Esophagus muscularis mucosa (tissue), 4 donors: ENCODE results near the gene DNAH9. TPM values are rescaled to one million over a fixed set of nuclear protein-coding genes. Genes with fewer than 3 reads are reported as not detected.

Experiments
- DNase-seq: peaks from one replicate; pipeline ENCODE4 v3.0.0-alpha.2; 2017; ENCODE audit errors: extremely low spot score
- H3K27ac ChIP-seq, 4 donors: fragments of 200-600 bp; sonication (generic); replicated peaks in 1 of 4; 1 replicate in 3 of 4; 2 replicates in 1 of 4; pipeline ENCODE4 v1.5.1; 2016 to 2019; ENCODE audit warnings: mild to moderate bottlenecking in 1 of 4
- H3K27me3 ChIP-seq, 4 donors: fragments of 200-600 bp; sonication (generic); one replicate each; pipeline versions ENCODE4 v1.5.1 to v1.6.0; 2016 to 2019
- H3K36me3 ChIP-seq, 4 donors: fragments of 200-600 bp; sonication (generic); one replicate each; pipeline ENCODE4 v1.5.1; 2016 to 2019
- H3K4me1 ChIP-seq, 4 donors: fragments of 200-600 bp; sonication (generic); one replicate each; pipeline ENCODE4 v1.5.1; 2016 to 2019
- H3K4me3 ChIP-seq, 4 donors: fragments of 200-600 bp; sonication (generic); 1 replicate in 2 of 4; 2 replicates in 2 of 4; pipeline ENCODE4 v1.5.1; 2016 to 2019; ENCODE audit warnings: mild to moderate bottlenecking in 4 of 4, moderate library complexity in 1 of 4
- H3K9me3 ChIP-seq, 4 donors: fragments of 200-600 bp; sonication (generic); 1 replicate in 3 of 4; 2 replicates in 1 of 4; pipeline ENCODE4 v1.5.1; 2016 to 2019
- CTCF ChIP-seq, 3 experiments: fragments of 200-600 bp in 2 of 3; fragments of 450-650 bp in 1 of 3; sonication (generic) in 2 of 3; IDR thresholded peaks; one replicate each; pipeline ENCODE4 v1.5.1; 2017 to 2019; ENCODE audit warnings: antibody characterized with exemption in 3 of 3, mild to moderate bottlenecking in 2 of 3, moderate library complexity in 1 of 3
- EP300 ChIP-seq: sonication (generic); formaldehyde crosslinking; IDR thresholded peaks from one replicate; pipeline ENCODE4 v1.6.1; 2017; ENCODE audit warnings: antibody characterized with exemption
- POLR2A ChIP-seq: fragments of 450-650 bp; IDR thresholded peaks from one replicate; pipeline ENCODE4 v1.6.1; 2017; ENCODE audit warnings: antibody characterized with exemption, moderate library complexity, mild to moderate bottlenecking, low read depth
- POLR2AphosphoS5 ChIP-seq, 2 donors: sonication (generic); formaldehyde crosslinking; IDR thresholded peaks; one replicate each; pipeline ENCODE4 v1.6.1; 2017; ENCODE audit warnings: antibody characterized with exemption in 2 of 2
- WGBS: methylation state at CpG from one replicate; pipeline ENCODE4 v1.1.5; 2018; 5-methylcytosine and 5-hydroxymethylcytosine counted together
- intact Hi-C: fragments of 100-400 bp; cut with DNase I; formaldehyde crosslinking; loops from one replicate; pipeline ENCODE4 v1.15.1; 2023
- total RNA-seq, 4 donors: library from RNA; depleted of rRNA; stranded (reverse); fragments of >200 nt; gene quantifications; one replicate each; pipeline versions ENCODE4 v1.1.0 to v1.2.1, GENCODE V29; 2016

DNAH9 gene
- total RNA-seq, 4 donors from 2014 or later = under 0.01 to 0.92 TPM; not detected in 2

DNA sequence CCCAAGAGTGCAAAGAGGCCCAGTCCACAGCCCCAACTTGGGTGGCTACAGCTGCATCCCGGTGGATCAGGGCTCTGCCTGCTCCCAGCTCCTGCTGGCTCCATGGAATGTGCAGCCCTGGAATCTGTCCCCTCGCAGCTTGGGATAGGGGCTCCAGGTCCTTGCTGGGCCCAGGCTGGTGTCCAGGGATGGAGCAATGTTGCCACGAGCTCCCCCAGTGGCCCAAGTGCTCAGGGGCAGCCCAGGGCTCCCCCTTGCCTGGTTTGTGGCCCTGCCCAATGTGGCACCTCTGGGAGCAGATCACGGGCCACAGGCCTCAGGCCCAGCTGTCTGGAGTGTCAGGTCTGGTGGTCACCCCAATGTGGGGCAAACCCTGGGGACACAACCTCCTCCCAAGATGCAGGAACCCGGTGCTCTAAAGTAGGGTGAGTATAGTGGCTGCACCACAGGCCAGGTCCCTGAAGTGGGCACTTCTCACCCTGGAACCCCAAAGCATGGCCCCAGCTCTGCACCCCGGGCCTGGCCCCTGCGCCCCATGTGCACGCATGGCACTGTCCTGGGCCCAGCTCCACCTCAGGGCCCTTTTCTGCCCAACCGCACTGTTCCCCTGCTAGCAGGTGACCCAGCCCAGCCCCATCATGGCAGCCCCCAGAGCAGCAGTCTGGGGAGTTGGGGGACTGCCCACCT lies 14.8 kb upstream of the DNAH9 start:
- no peaks in the 10 kb centered on the region for H3K9me3 ChIP-seq
- TF ChIP-seq EP300 (no peak), CTCF (IDR thresholded peaks at IDR 0.05) (no peak), POLR2A (no peak), POLR2AphosphoS5 (IDR thresholded peaks at IDR 0.05) (no peak)
- 87% methylated on average over 3 of the region's 9 CpGs for WGBS

DNA sequence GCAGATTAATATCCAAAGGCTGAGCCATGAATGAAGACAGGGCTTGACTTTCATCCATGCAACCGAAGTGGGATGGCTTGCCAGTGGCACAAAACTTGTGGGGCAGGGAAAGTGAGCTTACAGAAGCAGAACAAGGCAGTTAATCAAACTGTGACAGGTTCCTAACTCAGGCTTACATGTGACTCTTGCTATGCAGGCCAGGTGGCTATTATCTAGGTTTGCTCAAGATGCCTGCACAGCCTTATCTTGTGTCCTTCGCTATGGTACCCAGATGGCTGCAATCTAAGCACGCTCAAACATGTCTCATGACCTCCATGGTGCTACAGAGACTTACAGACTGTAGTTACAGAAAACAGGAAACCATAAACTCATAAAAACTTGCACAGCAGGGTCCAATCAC lies 8.6 kb upstream of the DNAH9 start:
- H3K36me3 ChIP-seq = no peaks in the 10 kb centered on the region
- H3K4me3 ChIP-seq = no peak overlapping the region
- no peak overlapping the region for H3K27ac ChIP-seq
- no peaks in the 10 kb centered on the region for H3K27me3 ChIP-seq
- TF ChIP-seq POLR2A = no peak
- TF ChIP-seq CTCF (IDR thresholded peaks at IDR 0.05) = no peak
- TF ChIP-seq POLR2AphosphoS5 (IDR thresholded peaks at IDR 0.05) = no peak
- TF ChIP-seq EP300 = no peak
- H3K4me1 ChIP-seq = no peaks in the 10 kb centered on the region
- WGBS = 57% methylated on average over 3 of the region's 3 CpGs
- intact Hi-C loops = no loop called here
- DNase-seq = no peak
- H3K9me3 ChIP-seq = no peaks in the 10 kb centered on the region

More for the DNA sequence above, 14.8 kb upstream of the DNAH9 start:
- no peaks in the 10 kb centered on the region for H3K36me3 ChIP-seq
- H3K27me3 ChIP-seq = no peaks in the 10 kb centered on the region
- H3K4me3 ChIP-seq = no peak overlapping the region
- H3K27ac ChIP-seq = no peak overlapping the region
- intact Hi-C loops = no loop called here
- no peaks in the 10 kb centered on the region for H3K4me1 ChIP-seq
- no peak for DNase-seq

DNA sequence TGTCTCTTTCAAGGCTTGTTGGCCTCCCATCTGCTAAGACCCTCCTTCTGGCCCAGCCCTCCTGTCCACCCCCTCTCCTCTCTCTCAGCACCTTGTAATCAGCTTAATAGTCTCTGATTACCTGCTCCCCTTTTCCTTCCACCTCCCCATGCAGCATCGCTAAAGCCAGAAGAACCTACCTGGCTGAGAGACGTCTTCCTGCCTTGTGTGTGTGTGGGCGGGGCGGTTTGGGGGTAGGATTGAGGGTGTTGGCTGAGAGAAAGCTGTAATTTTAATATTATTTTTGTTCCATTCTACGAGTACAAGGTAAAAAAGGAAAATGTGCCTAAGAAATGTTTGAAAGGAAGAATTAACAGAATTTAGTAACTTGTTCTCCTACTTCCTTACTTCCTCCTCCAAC lies 3.4 kb downstream of the DNAH9 start:
- intact Hi-C loops = no loop called here

GRCh38 chr17:11608396-11608795 lies 10.1 kb downstream of the DNAH9 start:
- intact Hi-C loops = no loop called here
- 33% methylated on average over 6 of the region's 6 CpGs for WGBS
- Histone ChIP-seq H3K4me3 (no peak overlapping the region), H3K4me1 (peaks cover 0 to 13% (median 13%) of the 10 kb centered on the region in 4 donors), H3K27me3 (peaks cover 0 to 6% (median 0%) of the 10 kb centered on the region in 4 donors), H3K9me3 (no peaks in the 10 kb centered on the region), H3K27ac (peak overlapping the region; percentile 8 to 65 (median 38)), H3K36me3 (no peaks in the 10 kb centered on the region)
- no peak for DNase-seq
- TF ChIP-seq POLR2A = no peak
- no peak for TF ChIP-seq CTCF (IDR thresholded peaks at IDR 0.05)
- TF ChIP-seq POLR2AphosphoS5 (IDR thresholded peaks at IDR 0.05) = peak in 1 of 2 donors; percentile 35
- TF ChIP-seq EP300 = no peak

More for the DNA sequence above, 3.4 kb downstream of the DNAH9 start:
- peaks cover 0 to 9% (median 0%) of the 10 kb centered on the region in 4 donors for H3K27me3 ChIP-seq
- no peaks in the 10 kb centered on the region for H3K9me3 ChIP-seq
- TF ChIP-seq POLR2AphosphoS5 (IDR thresholded peaks at IDR 0.05) (no peak), CTCF (IDR thresholded peaks at IDR 0.05) (no peak), POLR2A (no peak), EP300 (no peak)
- no peak overlapping the region for H3K4me3 ChIP-seq
- no peaks in the 10 kb centered on the region for H3K36me3 ChIP-seq
- H3K4me1 ChIP-seq = peaks cover 10 to 18% (median 17%) of the 10 kb centered on the region in 4 donors
- no peak overlapping the region for H3K27ac ChIP-seq
- DNase-seq = no peak
- WGBS = 78% methylated on average over 5 of the region's 5 CpGs
